HG03378 (cell line): ENCODE data around the gene DLG2.

ENCODE experiments used
- ATAC-seq: cut with Tn5 transposase; IDR thresholded peaks from one replicate; pipeline ENCODE4 v1.9.1; 2021; ENCODE audit warnings: mild to moderate bottlenecking, moderate library complexity; ENCODE audit not compliant: unreplicated experiment

DLG2 gene

DNA sequence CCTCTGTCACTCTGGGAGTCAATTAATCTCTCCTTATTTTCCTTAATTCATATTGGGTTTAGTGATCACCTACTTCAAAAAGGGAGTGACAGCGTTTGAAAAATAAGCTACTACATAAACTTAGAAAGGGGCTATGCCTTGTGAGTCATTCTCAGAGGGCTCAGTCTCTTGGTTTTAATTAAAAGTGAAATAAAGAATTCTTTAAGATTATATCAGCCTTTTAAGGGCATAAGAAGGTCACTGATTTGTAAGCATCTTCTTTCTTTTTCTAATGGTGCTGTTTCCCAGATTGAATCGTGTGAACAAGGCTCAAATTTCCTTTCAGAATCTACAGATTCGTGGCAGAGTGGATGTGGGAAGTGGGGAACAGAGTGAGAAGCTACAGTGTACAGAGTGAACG is 1704.8 kb downstream of the DLG2 start:
- no peak for ATAC-seq

DNA sequence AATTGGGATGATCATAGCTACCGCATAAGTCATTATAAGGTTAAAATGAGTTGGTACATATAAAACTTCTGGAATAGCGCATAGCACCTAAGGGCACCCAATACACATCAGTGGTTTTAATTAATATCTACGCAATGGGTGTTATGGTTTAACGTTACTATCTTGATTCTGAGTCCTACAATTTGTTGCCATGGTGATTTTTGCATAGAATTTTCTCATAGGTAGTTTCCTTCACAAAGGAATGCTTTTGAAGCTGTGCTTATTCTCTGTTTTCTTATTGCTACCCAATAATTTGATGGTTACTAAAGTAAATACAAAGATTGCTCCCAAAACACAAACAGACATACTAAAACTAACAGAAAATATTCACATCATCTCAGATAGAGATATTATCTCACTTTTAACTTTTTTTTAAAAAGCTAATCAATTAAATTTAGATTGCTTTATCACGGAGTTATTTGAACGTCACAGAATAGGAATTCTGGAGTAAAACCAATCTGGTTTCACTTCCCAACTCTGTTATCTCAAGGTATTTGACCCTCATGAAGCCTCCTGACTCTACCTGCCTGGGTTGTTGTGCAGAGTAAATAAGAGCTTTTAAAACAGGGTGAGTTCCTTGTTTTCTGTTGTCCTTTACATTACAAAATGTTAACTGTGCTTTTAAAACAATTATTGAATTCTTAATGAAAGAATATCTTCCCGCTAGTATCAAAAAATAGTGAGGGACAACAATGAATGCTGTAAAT is 1705.5 kb downstream of the DLG2 start:
- no peak for ATAC-seq

DNA sequence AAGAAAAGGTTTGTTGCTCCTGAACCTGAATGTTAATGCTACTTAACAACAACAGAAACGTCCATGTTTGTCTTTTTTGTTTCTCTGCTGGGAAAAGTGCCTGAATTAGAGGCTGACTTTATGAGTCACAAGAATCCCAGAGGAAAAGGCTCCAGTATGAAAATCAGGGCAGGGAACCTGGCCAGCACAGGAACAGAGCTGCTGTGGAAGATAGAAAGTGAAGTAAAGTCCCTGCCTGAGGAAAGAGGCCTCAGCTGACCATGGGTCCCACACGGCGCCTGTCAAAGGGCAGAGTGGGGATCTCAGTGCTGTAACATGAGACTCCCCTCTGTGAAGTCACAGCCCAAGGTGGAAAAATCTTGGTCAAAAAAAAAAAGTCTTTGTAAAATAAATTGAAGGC is 1708.7 kb downstream of the DLG2 start:
- no peak for ATAC-seq

DNA sequence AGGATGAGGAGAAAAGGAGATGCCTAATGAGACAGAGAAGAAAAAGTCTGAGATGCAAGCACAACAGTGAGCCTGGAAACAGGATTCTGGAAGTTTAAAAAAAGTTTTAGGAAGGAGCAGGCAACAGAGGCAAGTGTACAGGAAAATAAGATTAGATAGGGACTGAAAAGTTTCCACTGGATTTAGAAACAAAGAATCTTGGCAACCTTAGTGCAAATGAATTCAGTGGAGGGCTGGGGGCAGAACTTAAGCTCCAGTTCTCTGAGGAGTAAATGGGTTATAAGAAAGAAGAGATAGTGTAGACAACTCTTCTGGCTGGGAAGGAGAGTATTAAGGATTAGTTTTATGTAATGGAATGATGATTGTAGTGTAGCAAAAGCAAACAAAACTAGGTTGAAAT is 1712.1 kb downstream of the DLG2 start:
- ATAC-seq: no peak

DNA sequence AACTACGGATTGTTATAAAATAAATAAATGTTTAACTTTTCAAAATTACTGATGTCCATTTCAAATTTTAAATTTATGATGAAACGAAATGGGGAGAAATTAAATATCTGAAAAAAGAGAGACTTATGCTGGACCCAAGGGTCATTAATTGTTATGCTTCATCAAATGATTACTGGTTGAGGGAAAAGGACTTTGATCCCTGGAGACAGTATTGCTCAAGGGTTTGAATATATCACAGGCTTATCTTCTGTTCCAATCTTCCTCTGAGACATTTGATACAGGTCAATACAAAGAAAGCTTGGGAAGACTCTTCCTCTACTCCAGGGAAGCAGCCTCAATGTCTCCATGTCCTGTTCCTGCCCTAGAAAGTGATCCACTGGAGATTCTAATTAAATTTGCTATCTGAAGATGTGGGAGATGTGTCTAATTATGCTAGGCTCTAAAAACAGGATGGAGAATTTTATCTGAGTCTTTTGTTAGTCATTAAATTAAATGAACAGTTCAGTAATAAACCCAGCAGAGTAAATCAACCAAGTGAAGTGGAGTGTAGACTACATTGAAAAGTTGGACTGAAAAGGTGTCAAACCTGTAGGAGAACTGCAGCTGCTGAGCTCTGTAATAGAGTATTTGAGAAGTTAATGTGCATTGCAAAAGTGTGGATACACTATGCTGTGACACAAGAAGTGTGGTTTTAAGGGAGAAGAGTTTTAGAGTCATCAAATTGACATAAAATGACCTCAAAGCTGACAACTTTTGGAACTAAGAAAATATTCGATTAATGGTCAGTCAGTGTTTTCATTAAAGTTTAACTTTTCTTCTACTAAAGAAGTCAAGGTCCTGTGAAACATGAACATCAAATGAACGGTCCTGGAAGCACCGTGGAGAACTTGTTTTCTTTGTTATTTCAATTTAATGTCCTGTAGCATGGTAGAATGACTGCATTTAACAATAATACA is 1717.3 kb downstream of the DLG2 start:
- ATAC-seq: no peak

DNA sequence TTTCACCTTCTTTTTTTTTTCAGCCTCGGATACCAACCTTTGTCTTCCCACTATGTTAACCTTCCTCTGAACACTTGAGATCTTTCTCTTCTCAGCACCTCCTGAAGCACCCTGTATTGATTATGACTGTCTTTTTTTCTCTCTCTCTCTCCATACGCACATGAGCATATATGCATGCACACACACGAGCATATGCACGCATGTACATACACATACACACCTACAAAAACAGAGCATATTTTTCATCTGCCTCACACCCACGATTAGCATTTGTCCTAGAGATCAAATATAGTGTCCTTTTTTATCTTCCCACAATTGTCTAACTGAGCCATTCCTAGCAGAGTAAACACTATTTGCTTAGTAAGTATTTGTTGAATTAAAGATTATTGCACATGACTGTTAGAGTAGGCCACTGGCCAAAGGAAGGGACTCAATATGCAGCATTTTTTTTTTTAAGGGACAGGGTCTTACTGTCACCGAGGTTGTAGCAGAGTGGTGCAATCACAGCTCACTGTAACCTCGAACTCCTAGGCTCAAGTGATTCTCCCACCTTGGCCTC is 1718.8 kb downstream of the DLG2 start:
- ATAC-seq: no peak

GRCh38 chr11:83895516-83895915 is 1731.6 kb downstream of the DLG2 start:
- no peak for ATAC-seq

DNA sequence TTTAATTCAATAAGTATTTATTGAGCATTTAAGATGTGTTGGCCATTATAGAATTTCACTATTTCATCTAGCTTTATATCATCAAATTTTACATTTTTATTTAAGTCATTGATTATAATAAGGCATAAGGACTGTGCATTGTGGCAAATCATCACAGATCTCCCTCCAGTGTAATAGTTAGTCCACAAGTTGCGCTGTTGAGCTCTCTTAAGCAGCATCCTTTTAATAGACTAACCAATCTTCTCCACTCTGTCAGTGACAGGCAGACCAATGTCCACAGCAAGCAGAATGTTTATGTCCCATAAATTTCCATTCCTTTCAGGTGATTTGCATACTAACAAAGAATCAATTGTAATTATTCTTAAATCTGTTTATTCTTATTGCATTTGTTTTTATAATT is 1745.7 kb downstream of the DLG2 start:
- ATAC-seq: no peak

DNA sequence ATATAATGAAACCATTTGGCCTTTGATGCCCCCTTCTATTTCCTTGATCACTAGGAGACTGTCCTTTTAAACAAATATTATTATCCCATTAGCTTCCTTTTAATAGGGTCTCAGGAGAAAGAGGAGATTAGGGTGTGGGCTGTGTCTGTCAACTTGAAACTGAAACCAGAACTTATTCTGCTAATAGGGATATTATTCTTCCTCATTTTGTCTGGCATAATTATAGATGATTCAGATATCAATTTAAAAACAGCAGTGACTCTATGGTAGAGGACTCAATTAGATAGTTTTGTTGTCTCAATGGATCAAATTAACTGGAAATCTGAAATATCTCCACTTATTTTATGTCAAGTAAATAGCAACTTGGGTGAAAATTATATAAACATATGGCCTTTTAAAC is 1756.1 kb downstream of the DLG2 start:
- no peak for ATAC-seq

DNA sequence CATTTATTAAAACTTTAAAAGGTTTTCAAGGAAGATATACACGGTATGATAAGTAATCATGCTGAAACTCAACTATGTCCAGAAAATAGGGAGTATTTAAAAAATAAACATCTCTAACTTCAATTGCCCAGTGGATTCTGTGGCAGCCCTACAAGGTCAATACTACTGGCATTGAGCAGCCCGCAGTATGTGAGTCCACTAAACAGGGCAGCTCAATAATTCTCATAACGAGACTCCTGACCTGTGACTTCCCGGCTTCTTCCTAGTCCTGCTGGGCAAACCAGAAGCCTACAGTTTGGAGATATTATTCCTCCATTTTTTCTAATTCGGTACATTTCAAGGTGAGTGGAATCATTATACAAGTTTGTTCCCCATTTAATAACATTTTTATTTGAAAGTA is 1760.5 kb downstream of the DLG2 start:
- no peak for ATAC-seq

GRCh38 chr11:83865636-83866461 is 1761.3 kb downstream of the DLG2 start:
- ATAC-seq: no peak

GRCh38 chr11:83864412-83865057 is 1762.6 kb downstream of the DLG2 start:
- ATAC-seq: no peak

- no peak for ATAC-seq
Observed at GRCh38 chr11:83863272-83863671, 1763.9 kb downstream of the DLG2 start.

DNA sequence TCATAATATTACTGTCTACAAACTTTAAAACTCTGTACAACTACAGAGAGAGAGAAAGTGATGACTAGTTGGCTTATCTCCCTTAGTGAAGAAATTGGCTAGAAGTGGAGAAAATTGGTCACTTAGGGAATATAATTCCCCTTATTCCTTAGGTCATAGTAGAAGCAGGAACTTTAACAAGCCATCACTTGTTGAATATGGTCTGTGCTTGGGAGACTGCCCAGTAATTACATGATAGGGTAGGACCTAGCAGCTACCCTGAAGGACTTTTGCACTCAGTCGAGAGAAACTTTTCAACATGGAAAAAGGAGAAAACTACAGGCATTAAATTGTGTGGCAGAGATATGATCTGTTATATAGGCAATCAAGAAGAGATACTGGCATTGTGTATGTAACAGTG is 1764.5 kb downstream of the DLG2 start:
- ATAC-seq: no peak

GRCh38 chr11:83862033-83862432 is 1765.1 kb downstream of the DLG2 start:
- ATAC-seq: no peak

GRCh38 chr11:83858694-83859093 is 1768.5 kb downstream of the DLG2 start:
- no peak for ATAC-seq

DNA sequence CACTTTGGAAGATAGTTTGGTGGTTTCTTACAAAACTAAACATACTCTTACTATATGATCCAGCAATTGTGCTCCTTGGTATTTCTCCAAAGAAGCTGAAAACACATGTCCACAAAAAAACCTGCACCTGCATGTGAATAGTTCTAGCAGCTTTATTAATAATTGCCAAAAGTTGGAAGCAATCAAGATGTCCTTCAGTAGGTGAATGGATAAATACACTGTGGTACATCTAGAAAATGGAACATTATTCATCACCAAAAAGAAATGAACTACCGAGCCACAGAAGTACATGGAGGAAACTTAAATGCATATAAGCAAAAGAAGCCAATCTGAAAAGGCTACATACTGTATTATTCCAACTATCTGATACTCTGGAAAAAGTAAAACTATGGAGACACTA is 1771.9 kb downstream of the DLG2 start:
- no peak for ATAC-seq

DNA sequence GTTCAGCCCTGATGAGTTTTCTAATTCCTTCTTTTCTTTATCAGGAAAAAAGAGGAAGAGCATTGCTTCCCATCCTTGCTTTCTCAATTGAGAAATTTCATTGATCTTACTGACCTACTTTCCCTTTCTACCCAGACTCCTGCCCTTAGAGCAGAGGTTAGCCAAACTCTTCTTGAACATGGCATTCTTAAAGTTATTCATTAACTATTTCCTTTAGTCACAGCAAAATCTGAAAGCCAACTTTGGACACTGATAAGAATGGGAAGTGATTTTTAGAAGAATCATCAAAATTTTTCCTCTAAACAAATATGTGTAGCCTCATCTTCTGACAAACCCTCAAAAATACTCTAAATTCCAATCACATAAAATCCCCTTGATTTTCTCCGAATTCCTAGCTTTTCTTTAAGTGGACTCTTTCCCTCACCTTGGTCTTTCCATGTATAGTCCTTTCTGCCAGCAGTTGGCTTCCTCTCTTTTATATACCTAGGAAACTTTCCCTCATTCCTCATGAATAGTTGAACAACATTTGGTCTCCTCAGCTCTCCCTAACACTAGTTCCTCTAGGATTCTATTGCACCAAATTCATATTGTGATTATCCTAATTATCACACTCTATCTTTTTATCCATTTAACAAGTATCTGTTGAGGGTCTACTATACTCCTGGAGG is 1774.2 kb downstream of the DLG2 start:
- ATAC-seq: no peak

GRCh38 chr11:83852012-83852411 is 1775.1 kb downstream of the DLG2 start:
- ATAC-seq: no peak

- no peak for ATAC-seq
Observed at GRCh38 chr11:83847467-83848034, 1779.6 kb downstream of the DLG2 start.
